Measurements from ENCODE around the gene CA6. TPM values are rescaled to one million over a fixed set of nuclear protein-coding genes. Genes with fewer than 3 reads are reported as not detected.

Gene CA6
- total RNA-seq, 1 donor = not detected

- Histone ChIP-seq H3K36me3 (ENCODE audit: insufficient read depth, low read length) (no peaks in the 10 kb centered on the region), H3K27ac (ENCODE audit: low read depth, low read length) (no peak overlapping the region), H3K79me2 (ENCODE audit: insufficient read depth, low read length) (no peaks in the 10 kb centered on the region), H3K4me2 (ENCODE audit: insufficient read depth, low read length) (no peak overlapping the region), H2AFZ (ENCODE audit: low read length) (peak overlapping the region; percentile 67), H3K4me1 (ENCODE audit: insufficient read depth, low read length) (no peaks in the 10 kb centered on the region), H4K20me1 (ENCODE audit: insufficient read depth, low read length) (no peaks in the 10 kb centered on the region), H3K9me3 (ENCODE audit: low read depth, low read length) (no peaks in the 10 kb centered on the region), H3K27me3 (ENCODE audit: insufficient read depth, low read length) (no peaks in the 10 kb centered on the region), H3K4me3 (ENCODE audit: insufficient read depth, low read length) (no peak overlapping the region)
- DNase-seq (ENCODE audit: insufficient read length, low spot score, missing footprints) = no peak
- no peak for TF ChIP-seq CTCF (IDR thresholded peaks at IDR 0.05; ENCODE audit: extremely low read depth, low read depth, low read length)
Measured at GRCh38 chr1:8947127-8947691, 1.5 kb downstream of the CA6 start.

GRCh38 chr1:8950309-8950708, 4.6 kb downstream of the CA6 start:
- no peaks in the 10 kb centered on the region for H3K36me3 ChIP-seq (ENCODE audit: insufficient read depth, low read length)
- no peak overlapping the region for H3K4me2 ChIP-seq (ENCODE audit: insufficient read depth, low read length)
- H3K9me3 ChIP-seq (ENCODE audit: low read depth, low read length) = no peaks in the 10 kb centered on the region
- DNase-seq (ENCODE audit: insufficient read length, low spot score, missing footprints) = no peak
- TF ChIP-seq CTCF (IDR thresholded peaks at IDR 0.05; ENCODE audit: extremely low read depth, low read depth, low read length) = no peak
- H3K4me1 ChIP-seq (ENCODE audit: insufficient read depth, low read length) = no peaks in the 10 kb centered on the region
- H3K4me3 ChIP-seq (ENCODE audit: insufficient read depth, low read length) = no peak overlapping the region
- H3K27me3 ChIP-seq (ENCODE audit: insufficient read depth, low read length) = no peaks in the 10 kb centered on the region
- H3K27ac ChIP-seq (ENCODE audit: low read depth, low read length) = no peak overlapping the region
- H4K20me1 ChIP-seq (ENCODE audit: insufficient read depth, low read length) = no peaks in the 10 kb centered on the region
- no peak overlapping the region for H2AFZ ChIP-seq (ENCODE audit: low read length)
- H3K79me2 ChIP-seq (ENCODE audit: insufficient read depth, low read length) = no peaks in the 10 kb centered on the region

- H3K4me2 ChIP-seq (ENCODE audit: insufficient read depth, low read length) = no peak overlapping the region
- H3K4me3 ChIP-seq (ENCODE audit: insufficient read depth, low read length) = no peak overlapping the region
- no peaks in the 10 kb centered on the region for H3K27me3 ChIP-seq (ENCODE audit: insufficient read depth, low read length)
- no peaks in the 10 kb centered on the region for H3K36me3 ChIP-seq (ENCODE audit: insufficient read depth, low read length)
- H3K9me3 ChIP-seq (ENCODE audit: low read depth, low read length) = no peaks in the 10 kb centered on the region
- no peaks in the 10 kb centered on the region for H4K20me1 ChIP-seq (ENCODE audit: insufficient read depth, low read length)
- no peak for TF ChIP-seq CTCF (IDR thresholded peaks at IDR 0.05; ENCODE audit: extremely low read depth, low read depth, low read length)
- H3K27ac ChIP-seq (ENCODE audit: low read depth, low read length) = no peak overlapping the region
- no peaks in the 10 kb centered on the region for H3K4me1 ChIP-seq (ENCODE audit: insufficient read depth, low read length)
- no peaks in the 10 kb centered on the region for H3K79me2 ChIP-seq (ENCODE audit: insufficient read depth, low read length)
- no peak for DNase-seq (ENCODE audit: insufficient read length, low spot score, missing footprints)
- H2AFZ ChIP-seq (ENCODE audit: low read length) = no peak overlapping the region
Measured at GRCh38 chr1:8951231-8951630, 5.6 kb downstream of the CA6 start.

- no peak overlapping the region for H2AFZ ChIP-seq (ENCODE audit: low read length)
Measured at GRCh38 chr1:8955406-8955805, 9.7 kb downstream of the CA6 start.

More at GRCh38 chr1:8955406-8955805, 9.7 kb downstream of the CA6 start:
- no peaks in the 10 kb centered on the region for H3K36me3 ChIP-seq (ENCODE audit: insufficient read depth, low read length)
- no peak overlapping the region for H3K27ac ChIP-seq (ENCODE audit: low read depth, low read length)
- H3K4me3 ChIP-seq (ENCODE audit: insufficient read depth, low read length) = no peak overlapping the region
- H3K79me2 ChIP-seq (ENCODE audit: insufficient read depth, low read length) = no peaks in the 10 kb centered on the region
- TF ChIP-seq CTCF (IDR thresholded peaks at IDR 0.05; ENCODE audit: extremely low read depth, low read depth, low read length) = no peak
- no peak for DNase-seq (ENCODE audit: insufficient read length, low spot score, missing footprints)
- no peaks in the 10 kb centered on the region for H3K27me3 ChIP-seq (ENCODE audit: insufficient read depth, low read length)
- H3K9me3 ChIP-seq (ENCODE audit: low read depth, low read length) = no peaks in the 10 kb centered on the region
- H3K4me1 ChIP-seq (ENCODE audit: insufficient read depth, low read length) = no peaks in the 10 kb centered on the region
- H4K20me1 ChIP-seq (ENCODE audit: insufficient read depth, low read length) = no peaks in the 10 kb centered on the region
- H3K4me2 ChIP-seq (ENCODE audit: insufficient read depth, low read length) = no peak overlapping the region

Data from osteoblast (primary cell).